Measurements from ENCODE around the gene RTP3.
"Not testable (repeated sequence)": the region's sequence is repeated elsewhere in the genome, so short reads cannot be mapped to it uniquely, and the experiment has no call there.

The RTP3 gene

GRCh38 chr3:46520531-46520930, 22.8 kb downstream of the RTP3 start:
- DNase-seq: no peak

GRCh38 chr3:46521096-46521495, 23.3 kb downstream of the RTP3 start:
- DNase-seq: no peak

GRCh38 chr3:46522201-46522600, 24.4 kb downstream of the RTP3 start:
- not testable (repeated sequence) for DNase-seq

GRCh38 chr3:46523556-46523955, 25.8 kb downstream of the RTP3 start:
- no peak for DNase-seq

GRCh38 chr3:46524008-46524407, 26.2 kb downstream of the RTP3 start:
- no peak for DNase-seq

GRCh38 chr3:46524832-46525231, 27.1 kb downstream of the RTP3 start:
- DNase-seq: no peak

- no peak for DNase-seq
Measured at GRCh38 chr3:46527239-46527638, 29.5 kb downstream of the RTP3 start.

GRCh38 chr3:46533091-46533490, 35.3 kb downstream of the RTP3 start:
- no peak for DNase-seq

- no peak for DNase-seq
Measured at GRCh38 chr3:46535746-46536145, 38.0 kb downstream of the RTP3 start.

GRCh38 chr3:46536758-46537157, 39.0 kb downstream of the RTP3 start:
- no peak for DNase-seq

- DNase-seq: no peak
Measured at GRCh38 chr3:46537316-46537715, 39.5 kb downstream of the RTP3 start.

GRCh38 chr3:46537779-46538178, 40.0 kb downstream of the RTP3 start:
- no peak for DNase-seq

- not testable (repeated sequence) for DNase-seq
Measured at GRCh38 chr3:46538425-46538802, 40.6 kb downstream of the RTP3 start.

GRCh38 chr3:46538803-46539442, 41.1 kb downstream of the RTP3 start:
- DNase-seq: peak; percentile 53

- no peak for DNase-seq
Measured at GRCh38 chr3:46539443-46540005, 41.7 kb downstream of the RTP3 start.

- no peak for DNase-seq
Measured at GRCh38 chr3:46540550-46540949, 42.8 kb downstream of the RTP3 start.

GRCh38 chr3:46541835-46542234, 44.1 kb downstream of the RTP3 start:
- DNase-seq: no peak

GRCh38 chr3:46542344-46542743, 44.6 kb downstream of the RTP3 start:
- DNase-seq: no peak

GRCh38 chr3:46542801-46543201, 45.0 kb downstream of the RTP3 start:
- no peak for DNase-seq

- DNase-seq: no peak
Measured at GRCh38 chr3:46544771-46545503, 47.2 kb downstream of the RTP3 start.

- no peak for DNase-seq
Measured at GRCh38 chr3:46545818-46546630, 48.2 kb downstream of the RTP3 start.

- DNase-seq: no peak
Measured at GRCh38 chr3:46546896-46547440, 49.2 kb downstream of the RTP3 start.

GRCh38 chr3:46548611-46549010, 50.8 kb downstream of the RTP3 start:
- not testable (repeated sequence) for DNase-seq

Data from stimulated activated CD4-positive, alpha-beta T cell treated with anti-CD3 and anti-CD28 coated beads, Interleukin-12 subunit alpha, Interleukin-12 subunit beta, amount 100 ng/mL, for 4 hours (primary cell).